GM19025 (cell line): ENCODE data around the gene RBM15.

Experiments
- ATAC-seq: cut with Tn5 transposase; IDR thresholded peaks from one replicate; pipeline ENCODE4 v1.9.1; 2021; ENCODE audit warnings: mild to moderate bottlenecking, low read depth, moderate library complexity; ENCODE audit not compliant: unreplicated experiment

RBM15 gene

GRCh38 chr1:110319332-110320167, 19.6 kb upstream of the RBM15 start:
- no peak for ATAC-seq

DNA sequence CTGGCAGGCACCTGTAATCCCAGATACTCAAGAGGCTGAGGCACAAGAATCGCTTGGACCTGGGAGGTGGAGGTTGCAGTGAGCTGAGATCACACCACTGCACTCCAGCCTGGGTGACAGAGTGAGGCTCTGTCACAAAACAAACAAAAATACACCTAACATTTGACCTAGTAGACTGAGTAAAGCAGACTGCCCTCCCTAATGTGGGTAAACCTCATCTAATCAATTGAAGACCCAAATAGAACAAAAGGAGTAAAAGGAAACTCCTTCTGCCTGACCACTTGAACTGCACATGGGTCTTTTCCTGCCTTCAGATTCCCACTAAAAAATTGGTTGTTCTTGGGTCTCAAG, 19.0 kb upstream of the RBM15 start:
- ATAC-seq, result no peak

- ATAC-seq, result no peak
These were observed 18.1 kb upstream of the RBM15 start for GRCh38 chr1:110321045-110321444.

DNA sequence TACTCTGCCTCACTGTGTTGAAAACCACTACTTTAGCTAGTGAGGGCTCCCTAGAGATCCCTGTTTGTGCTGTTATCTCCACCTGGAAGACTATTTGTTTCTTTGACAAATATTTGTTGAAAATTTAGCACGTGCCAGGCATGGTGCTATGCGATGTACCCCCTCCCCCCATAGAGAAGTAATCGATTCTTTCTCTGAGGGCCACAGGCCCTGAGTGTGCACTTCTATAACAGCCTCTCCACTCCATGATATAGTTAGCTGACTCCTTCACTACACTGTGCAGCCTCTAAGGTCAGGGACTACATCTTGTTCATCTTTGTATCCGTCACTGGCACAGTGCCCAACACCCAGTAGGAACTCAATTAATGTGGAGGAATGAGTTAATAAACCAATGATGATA, 17.3 kb upstream of the RBM15 start:
- ATAC-seq, result no peak

DNA sequence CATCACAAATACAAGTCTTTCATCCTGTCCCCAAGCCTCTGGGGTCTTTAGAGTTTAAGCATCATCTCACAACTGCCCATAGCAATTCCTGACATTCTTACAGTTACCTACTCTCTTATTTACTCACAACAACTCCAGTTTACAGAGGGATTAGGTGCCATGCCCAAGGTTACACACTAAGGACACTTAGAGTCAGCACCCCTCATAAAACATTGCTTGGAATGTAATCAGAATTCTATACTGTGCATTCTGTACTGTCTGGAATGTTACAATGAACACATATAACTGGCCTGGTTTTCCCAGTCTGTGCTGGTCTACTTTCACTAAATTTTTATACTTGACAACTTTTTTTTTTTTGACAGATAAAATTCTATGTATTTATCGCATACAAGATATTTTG, 14.5 kb upstream of the RBM15 start:
- no peak for ATAC-seq

DNA sequence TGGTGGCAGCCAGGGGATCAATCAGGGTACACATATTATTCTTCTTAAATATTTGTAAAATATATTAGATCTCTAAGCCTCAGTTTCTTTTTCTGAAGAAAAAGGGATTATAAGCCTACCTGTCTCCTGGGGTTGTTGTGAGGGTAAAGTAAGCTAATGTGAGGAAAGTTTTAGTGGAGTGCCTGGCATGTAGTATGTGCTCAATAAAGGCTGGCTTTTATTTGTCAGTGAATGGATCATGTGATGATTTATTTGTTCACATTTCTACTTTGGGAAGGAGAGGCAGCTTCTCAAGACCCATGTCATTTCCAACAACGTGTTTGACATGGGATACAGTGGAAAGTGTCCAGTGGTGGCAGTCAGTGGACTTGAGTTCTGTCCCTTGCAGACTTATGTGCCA, 12.4 kb upstream of the RBM15 start:
- no peak for ATAC-seq

DNA sequence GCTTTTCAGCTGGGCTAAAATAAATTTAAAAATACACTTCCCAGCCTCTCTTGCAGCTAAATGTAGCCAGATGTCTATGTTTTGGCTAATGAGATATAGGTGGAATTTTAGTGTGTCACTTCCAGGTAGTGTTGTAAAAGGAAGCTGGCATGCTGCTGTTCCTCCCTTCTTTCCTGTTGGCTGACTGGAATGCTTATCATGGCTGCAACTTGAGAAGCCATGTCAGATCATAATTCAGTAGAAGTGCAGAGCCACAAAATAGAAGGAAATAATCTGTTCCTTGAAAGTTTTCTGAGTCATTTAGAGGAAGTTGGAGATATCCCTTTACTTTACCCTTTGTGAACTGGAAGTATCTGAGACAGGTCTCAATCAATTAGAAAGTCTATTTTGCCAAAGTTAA, 10.9 kb upstream of the RBM15 start:
- no peak for ATAC-seq

DNA sequence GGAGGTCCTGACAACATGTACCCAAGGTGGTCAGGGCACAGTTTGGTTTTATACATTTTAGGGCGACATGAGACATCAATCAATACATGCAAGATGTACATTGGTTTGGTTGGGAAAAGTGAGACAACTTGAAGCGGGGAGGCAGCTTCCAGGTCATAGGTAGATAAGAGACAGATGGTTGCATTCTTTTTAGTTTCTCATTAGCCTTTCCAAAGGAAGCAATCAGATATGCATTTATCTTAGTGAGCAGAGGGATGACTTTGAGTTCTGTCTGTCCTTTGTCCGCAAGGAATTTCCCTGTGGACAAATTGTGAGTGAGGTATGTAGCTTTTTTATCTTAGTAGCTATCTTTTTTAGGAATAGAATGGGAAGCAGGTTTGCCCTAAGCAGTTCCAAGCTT, 10.5 kb upstream of the RBM15 start:
- ATAC-seq, result no peak

- no peak for ATAC-seq
These were observed 3.9 kb upstream of the RBM15 start for GRCh38 chr1:110335265-110335664.

DNA sequence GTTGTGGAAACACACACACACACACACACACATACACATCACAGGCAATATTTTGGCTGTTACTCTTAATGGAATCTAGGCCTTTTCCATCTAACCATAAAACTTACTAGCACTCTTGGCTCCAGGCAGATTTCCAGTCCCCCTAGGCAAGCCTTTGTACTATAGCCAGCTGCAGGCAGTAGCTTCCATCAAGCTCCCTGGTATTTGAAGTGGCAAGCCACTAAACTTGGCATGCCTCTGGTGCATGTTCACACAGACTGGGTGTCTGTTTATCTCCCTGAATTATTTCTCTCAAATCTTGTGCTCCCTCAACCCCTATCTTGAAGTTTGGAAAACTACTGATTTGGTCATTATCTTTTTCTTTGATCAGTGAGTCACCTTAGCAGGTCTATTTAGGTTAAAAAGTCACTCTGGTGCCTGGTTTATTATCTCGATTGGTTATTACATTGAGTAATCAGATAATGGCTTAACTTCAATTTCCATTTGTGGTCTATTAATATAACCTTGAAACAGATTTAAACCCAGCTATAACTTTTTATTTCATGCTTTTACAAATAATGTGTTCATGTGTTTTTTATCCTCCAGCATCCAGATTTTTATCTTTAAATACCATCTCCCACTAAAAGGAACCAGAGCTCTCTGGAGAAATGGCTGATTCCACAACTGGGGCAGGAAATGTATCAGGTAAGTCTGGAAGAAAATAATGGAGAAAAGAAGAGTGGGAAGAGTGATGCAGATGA, 2.7 kb upstream of the RBM15 start:
- ATAC-seq, result no peak

DNA sequence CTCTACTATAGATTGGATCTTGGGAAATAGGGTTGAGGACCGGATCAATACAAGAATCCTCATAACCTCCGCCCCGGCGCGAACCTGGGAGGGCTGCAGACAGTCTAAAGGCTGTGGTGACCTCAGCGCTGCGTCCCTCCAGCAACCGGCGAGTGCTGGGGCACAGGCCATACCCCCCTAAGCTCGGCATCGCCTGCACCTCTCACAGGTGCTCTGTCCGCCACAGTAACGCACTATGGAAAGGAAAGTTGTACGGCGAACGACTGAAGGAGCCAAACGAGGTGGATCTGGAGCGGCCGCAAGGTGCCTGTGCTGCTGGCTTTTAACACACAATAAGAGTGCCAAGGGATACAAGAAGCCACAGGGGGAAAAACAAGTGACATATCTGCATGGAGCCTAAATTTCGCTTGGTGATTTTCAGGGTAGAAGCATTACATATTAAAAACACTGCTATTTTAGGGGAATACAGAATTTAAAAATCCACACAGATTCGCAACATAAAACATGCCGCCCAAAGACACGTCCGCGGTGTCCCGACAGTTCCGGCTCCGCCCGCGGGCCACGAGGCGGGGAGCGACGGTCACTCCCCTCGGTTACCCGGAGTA, 1.4 kb upstream of the RBM15 start:
- ATAC-seq, result no peak

GRCh38 chr1:110338309-110338885, 780 bp upstream of the RBM15 start:
- ATAC-seq, result peak; percentile 64

DNA sequence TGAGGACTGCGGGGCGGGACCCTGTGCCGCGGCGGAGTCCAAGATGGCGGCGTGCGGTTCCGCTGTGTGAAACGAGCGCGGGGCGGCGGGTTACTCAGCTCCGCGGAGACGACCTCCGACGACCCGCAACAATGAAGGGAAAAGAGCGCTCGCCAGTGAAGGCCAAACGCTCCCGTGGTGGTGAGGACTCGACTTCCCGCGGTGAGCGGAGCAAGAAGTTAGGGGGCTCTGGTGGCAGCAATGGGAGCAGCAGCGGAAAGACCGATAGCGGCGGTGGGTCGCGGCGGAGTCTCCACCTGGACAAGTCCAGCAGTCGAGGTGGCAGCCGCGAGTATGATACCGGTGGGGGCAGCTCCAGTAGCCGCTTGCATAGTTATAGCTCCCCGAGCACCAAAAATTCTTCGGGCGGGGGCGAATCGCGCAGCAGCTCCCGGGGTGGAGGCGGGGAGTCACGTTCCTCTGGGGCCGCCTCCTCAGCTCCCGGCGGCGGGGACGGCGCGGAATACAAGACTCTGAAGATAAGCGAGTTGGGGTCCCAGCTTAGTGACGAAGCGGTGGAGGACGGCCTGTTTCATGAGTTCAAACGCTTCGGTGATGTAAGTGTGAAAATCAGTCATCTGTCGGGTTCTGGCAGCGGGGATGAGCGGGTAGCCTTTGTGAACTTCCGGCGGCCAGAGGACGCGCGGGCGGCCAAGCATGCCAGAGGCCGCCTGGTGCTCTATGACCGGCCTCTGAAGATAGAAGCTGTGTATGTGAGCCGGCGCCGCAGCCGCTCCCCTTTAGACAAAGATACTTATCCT, 430 bp downstream of the RBM15 start:
- no peak for ATAC-seq

- no peak for ATAC-seq
These were observed 961 bp downstream of the RBM15 start for GRCh38 chr1:110340207-110340468.

GRCh38 chr1:110341146-110341871, 2.1 kb downstream of the RBM15 start:
- ATAC-seq, result no peak

DNA sequence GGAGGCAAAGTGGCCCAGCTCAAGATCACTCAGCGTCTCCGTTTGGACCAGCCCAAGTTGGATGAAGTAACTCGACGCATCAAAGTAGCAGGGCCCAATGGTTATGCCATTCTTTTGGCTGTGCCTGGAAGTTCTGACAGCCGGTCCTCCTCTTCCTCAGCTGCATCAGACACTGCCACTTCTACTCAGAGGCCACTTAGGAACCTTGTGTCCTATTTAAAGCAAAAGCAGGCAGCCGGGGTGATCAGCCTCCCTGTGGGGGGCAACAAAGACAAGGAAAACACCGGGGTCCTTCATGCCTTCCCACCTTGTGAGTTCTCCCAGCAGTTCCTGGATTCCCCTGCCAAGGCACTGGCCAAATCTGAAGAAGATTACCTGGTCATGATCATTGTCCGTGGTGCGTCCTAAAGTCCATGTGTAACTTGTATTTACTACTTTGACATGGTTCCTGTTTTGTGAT, 2.7 kb downstream of the RBM15 start:
- no peak for ATAC-seq

GRCh38 chr1:110343249-110343648, 4.1 kb downstream of the RBM15 start:
- ATAC-seq, result no peak

DNA sequence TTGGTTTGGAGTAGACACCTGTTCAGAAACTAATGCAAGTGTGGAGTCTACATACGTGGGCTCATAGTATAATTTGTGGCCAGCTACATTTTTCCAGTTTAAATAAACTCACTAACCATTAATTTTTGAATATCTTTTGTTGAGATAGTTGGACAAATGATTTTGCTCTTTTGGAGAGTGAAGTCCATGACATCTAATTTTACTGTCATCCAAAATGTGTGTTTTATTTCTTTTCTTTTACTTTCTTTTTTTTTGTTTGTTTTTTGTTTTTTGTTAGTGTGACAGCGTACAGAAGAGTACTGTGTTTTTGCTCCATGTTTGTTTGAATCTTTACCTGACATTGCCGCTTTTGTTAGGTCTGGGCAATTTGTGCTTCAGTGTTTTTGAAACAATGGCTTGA, 5.0 kb downstream of the RBM15 start:
- no peak for ATAC-seq

DNA sequence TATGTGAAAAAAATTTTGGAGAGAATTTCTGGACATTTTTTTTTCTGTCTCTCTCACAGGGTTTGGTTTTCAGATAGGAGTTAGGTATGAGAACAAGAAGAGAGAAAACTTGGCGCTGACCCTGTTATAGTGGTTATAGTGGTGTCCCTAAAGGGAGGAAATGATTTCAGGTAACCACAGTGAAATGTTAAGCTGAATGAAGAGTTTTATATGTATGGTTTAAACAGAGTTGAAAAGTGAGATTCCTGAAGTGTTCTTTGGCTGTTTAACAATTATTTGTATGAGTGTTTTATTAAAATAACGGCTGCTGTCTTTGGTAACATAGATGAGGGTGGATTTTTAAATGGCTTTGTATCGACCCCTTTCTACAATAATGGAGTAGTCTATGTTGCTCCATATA, 6.3 kb downstream of the RBM15 start:
- no peak for ATAC-seq

DNA sequence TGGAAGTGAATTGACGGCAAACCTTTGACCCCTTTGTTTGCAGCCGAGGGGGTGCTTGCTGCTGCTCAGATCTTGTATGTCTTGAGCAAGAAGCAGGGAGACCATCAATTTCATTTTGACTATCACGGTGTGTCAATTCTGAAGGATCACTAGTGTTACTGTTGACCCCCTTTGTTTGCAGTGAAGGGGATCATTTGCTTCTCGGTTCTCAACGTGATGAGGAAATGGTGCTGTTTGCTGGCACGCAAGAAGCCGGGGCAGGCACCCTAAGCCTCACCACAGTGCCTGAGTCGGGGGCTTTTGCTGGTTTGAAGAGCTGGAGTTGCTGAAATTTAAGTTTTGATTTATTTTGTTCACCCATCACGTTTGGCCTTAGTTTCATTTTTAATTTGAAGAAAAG, 7.5 kb downstream of the RBM15 start:
- ATAC-seq, result no peak
